SK-N-MC (cell line): ENCODE results near the gene CFAP410.

Source experiments
- EZH2 ChIP-seq: fragments of 200-600 bp; sonication (generic); IDR thresholded peaks from one replicate; pipeline ENCODE4 v1.6.1; 2017; ENCODE audit warnings: antibody characterized with exemption
- POLR2AphosphoS5 ChIP-seq: IDR thresholded peaks from 2 replicates; pipeline ENCODE4 v1.6.1; 2012; ENCODE audit warnings: mild to moderate bottlenecking, low read depth, low read length, borderline replicate concordance

GRCh38 chr21:44338971-44339910 is at the start of gene CFAP410:
- TF ChIP-seq POLR2AphosphoS5 (peak; percentile 90), EZH2 (no peak)
